KOPT-K1 (cell line): ENCODE data around the gene MAP3K9.

Source experiments
- H3K27ac ChIP-seq: fragments of 200-600 bp; sonication (generic); 2 replicates; pipeline ENCODE4 v1.5.1; 2016; ENCODE audit warnings: antibody characterized with exemption, mild to moderate bottlenecking, low read depth, low read length; ENCODE audit not compliant: poor library complexity, severe bottlenecking
- H3K36me3 ChIP-seq: fragments of 200-600 bp; sonication (generic); 2 replicates; pipeline ENCODE4 v1.5.1; 2017; ENCODE audit warnings: antibody characterized with exemption, mild to moderate bottlenecking, low read length, moderate library complexity; ENCODE audit not compliant: insufficient read depth
- H3K9me3 ChIP-seq: fragments of 200-600 bp; sonication (generic); 2 replicates; pipeline ENCODE4 v1.5.1; 2017; ENCODE audit warnings: antibody characterized with exemption, low read length, mild to moderate bottlenecking; ENCODE audit not compliant: insufficient read depth, poor library complexity, severe bottlenecking

Gene MAP3K9

DNA sequence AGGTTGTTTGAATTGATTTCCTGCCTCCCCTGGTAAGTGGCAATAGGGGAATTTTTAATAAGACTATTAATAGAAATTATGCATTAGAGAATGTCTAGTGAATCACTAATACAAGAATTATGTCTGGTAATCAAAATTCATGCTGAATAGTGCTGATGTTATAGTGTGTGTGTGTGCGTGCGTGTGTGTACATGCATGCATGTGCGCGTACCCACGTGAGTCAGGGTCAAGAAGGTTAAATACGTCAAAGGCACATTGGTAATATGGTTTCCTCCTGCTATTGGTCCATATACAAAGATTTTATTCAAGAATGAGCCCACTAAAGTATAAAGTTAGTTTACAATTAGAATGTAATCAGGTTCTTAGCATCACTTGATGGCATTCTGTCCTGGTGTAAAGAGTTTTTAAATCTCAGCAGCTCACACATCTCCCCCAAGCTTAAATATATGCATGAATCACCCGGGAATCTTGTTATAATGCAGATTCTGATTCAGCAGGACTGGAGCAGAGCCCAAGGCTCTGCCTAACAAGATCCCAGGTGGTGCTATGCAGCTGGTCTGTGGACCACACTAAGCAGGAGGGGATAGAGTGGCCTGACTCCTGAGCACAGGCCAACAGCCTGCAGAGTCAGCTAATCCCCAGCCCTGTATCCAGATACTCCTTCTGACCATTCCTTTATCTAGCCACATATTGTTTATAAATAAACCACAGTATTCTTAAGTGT is 123.7 kb downstream of the MAP3K9 start:
- Histone ChIP-seq H3K27ac (no peak overlapping the region), H3K9me3 (no peaks in the 10 kb centered on the region), H3K36me3 (no peaks in the 10 kb centered on the region)

DNA sequence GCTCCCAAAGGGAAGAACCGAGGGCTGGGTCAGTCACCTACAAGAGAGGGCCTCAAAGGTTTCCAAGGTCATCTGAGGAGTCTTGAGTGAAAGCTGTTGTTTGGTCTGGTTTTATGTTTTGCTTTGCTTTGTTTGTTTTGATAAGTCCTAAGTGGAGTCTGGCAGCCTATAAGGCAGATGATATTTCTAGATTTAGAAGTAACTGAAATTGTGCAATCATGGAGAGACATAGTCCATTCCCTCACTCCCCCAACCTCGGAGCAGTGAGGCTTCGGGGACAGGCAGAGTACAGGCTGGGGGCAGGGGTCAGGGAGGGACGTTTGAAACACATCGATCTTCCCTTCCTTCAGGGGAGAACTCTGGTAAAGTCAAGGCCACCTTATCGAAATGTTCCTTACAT is 125.3 kb downstream of the MAP3K9 start:
- H3K27ac ChIP-seq, result no peak overlapping the region
- H3K36me3 ChIP-seq, result no peaks in the 10 kb centered on the region
- no peaks in the 10 kb centered on the region for H3K9me3 ChIP-seq

DNA sequence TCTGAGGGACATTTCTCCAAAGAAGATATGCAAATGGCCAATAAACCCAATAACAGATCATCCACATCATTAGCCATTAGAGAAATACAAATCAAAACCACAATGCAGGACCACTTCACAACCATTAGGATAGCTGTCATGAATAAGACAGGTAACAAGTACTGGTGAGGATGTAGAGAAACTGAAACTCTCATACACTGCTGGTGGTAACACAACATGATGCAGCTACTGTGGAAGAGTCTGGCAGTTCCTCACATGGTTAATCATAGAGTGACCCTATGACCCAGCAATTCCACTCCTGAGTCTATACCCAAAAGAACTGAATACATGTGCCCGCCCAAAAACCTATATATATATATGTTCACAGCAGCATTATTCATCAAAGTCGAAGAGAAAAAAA is 128.6 kb downstream of the MAP3K9 start:
- no peaks in the 10 kb centered on the region for H3K9me3 ChIP-seq
- H3K36me3 ChIP-seq, result no peaks in the 10 kb centered on the region
- H3K27ac ChIP-seq, result no peak overlapping the region

DNA sequence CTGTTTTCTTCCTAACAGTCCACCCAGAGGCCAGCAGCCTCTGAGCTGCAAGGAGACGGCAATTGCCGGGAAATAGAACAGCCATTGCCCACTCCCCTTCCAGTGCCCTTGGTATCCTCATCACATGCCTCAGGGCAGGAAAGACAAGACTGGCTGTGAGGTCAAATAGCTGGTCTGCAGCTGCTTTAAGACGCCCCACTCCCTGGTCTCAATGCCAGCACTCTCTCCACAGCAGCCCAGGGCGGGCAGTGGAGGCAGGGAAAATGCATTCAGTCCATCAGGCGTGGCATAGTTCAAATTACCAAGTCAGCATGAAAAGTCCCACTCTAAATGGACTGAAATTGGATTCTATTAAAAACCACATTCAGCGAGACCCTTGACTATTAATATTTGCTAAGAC is 132.0 kb downstream of the MAP3K9 start:
- Histone ChIP-seq H3K36me3 (no peaks in the 10 kb centered on the region), H3K27ac (no peak overlapping the region), H3K9me3 (no peaks in the 10 kb centered on the region)
